Measurements from ENCODE around the gene MYOF. TPM values are rescaled to one million over a fixed set of nuclear protein-coding genes. Genes with fewer than 3 reads are reported as not detected.
A peak's percentile ranks its signal among the peaks of the same experiment; 100 is the strongest.

Gene MYOF
- total and polyA plus RNA-seq, 7 donors: 0.70 to 9.4 (median 4.2) TPM

DNA sequence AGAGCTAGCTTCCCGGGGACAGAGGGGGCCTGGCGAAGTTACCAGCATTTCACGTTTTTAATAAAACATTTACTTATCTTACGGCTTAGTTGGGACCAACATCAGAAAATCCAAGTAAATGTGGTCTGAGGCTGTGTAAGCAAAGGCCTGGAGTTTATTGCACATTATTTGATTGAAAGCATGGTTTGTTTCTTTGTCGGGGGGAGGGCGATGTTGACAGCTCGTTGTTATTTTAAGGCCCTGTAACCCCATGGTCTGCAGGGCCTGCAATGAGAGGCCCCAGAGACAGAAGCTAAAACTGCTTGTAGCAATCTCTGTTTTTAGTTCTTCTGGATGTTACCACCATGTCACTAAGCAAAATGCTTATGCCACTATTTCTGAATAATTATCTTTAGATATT, 88.9 kb downstream of the MYOF start:
- H3K4me1 ChIP-seq: no peaks in the 10 kb centered on the region
- H3K27ac ChIP-seq: no peak overlapping the region
- H3K27me3 ChIP-seq (ENCODE audit: insufficient read depth in 3 of 3, low read length in 2 of 3): no peaks in the 10 kb centered on the region
- TF ChIP-seq, protein P1, sequence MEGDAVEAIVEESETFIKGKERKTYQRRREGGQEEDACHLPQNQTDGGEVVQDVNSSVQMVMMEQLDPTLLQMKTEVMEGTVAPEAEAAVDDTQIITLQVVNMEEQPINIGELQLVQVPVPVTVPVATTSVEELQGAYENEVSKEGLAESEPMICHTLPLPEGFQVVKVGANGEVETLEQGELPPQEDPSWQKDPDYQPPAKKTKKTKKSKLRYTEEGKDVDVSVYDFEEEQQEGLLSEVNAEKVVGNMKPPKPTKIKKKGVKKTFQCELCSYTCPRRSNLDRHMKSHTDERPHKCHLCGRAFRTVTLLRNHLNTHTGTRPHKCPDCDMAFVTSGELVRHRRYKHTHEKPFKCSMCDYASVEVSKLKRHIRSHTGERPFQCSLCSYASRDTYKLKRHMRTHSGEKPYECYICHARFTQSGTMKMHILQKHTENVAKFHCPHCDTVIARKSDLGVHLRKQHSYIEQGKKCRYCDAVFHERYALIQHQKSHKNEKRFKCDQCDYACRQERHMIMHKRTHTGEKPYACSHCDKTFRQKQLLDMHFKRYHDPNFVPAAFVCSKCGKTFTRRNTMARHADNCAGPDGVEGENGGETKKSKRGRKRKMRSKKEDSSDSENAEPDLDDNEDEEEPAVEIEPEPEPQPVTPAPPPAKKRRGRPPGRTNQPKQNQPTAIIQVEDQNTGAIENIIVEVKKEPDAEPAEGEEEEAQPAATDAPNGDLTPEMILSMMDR (IDR thresholded peaks at IDR 0.05): no peak
- 66 to 75% (median 67%) methylated on average over 7 of the region's 7 CpGs for WGBS, 3 donors
- H3K9me3 ChIP-seq: no peaks in the 10 kb centered on the region
- ATAC-seq (no peak), DNase-seq (no peak)
- H3K4me3 ChIP-seq: no peak overlapping the region
- intact Hi-C loops (cut with DNase I): no loop called here
- H3K36me3 ChIP-seq (ENCODE audit: insufficient read depth in 1 of 2, low read depth in 1 of 2): no peaks in the 10 kb centered on the region

DNA sequence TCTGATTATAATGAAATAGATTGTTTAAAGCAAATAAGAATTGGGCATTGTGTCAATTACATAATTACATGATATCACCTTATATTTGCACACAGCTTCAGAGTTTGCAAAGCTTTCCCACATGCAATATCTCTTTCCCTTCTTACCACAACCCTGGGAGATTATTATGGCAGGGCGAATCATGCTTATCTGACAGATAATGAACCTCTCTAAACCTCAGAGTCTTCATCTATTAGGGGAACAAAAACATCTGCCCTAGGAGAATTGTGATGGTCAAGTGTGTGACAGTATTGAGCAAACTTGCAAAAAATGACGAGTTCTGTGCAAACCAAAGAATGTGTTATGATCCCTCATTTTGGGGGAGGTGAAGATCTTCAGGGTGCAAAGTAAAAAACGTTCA, 90.0 kb downstream of the MYOF start:
- Histone ChIP-seq H3K27me3 (ENCODE audit: insufficient read depth in 3 of 3, low read length in 2 of 3) (no peaks in the 10 kb centered on the region), H3K36me3 (ENCODE audit: insufficient read depth in 1 of 2, low read depth in 1 of 2) (no peaks in the 10 kb centered on the region), H3K4me1 (no peaks in the 10 kb centered on the region), H3K4me3 (no peak overlapping the region), H3K9me3 (no peaks in the 10 kb centered on the region), H3K27ac (no peak overlapping the region)
- intact Hi-C loops (cut with DNase I): no loop called here
- 75 to 77% (median 75%) methylated on average over 3 of the region's 3 CpGs for WGBS, 3 donors
- TF ChIP-seq, protein P1 (IDR thresholded peaks at IDR 0.05): no peak
- no peak for DNase-seq
- ATAC-seq: no peak

DNA sequence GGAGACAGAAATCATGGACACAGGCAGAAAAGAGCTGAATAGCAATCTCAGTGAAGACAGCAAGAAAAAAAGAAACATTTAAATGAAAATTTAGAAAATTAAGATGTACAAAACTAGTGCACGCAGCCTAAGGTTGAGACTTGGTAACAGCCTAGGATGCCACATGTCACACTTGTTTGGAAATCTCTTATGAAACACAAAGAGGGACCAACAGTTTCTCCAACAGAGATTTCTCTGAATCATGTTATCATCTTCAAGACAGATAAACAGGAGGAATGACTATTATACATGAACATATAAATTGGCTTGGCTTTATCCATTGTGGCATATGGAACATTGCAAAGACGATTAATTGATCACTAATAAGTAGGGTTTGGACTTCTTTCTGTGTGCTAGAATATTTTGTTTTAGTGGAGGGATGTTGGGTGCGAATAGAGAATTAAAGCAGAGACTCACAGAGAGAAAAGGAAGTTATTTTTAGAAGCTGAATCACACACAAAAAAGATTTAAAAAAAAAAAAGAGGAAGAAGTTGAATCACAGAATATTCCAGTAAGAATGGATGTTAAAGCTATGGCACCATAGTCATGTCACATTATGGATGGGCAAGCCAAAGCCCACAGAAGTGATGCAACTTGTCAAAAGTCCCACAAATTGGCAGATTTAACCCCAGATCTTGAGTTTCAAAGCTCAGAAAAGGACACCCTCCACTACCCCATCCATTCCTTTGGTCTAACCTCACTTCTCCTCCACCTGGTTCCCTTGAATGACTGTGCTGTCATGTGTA, 91.6 kb downstream of the MYOF start:
- TF ChIP-seq, protein P1 (IDR thresholded peaks at IDR 0.05): no peak
- ATAC-seq (no peak), DNase-seq (no peak)
- WGBS, 3 donors: 85 to 90% (median 90%) methylated on average over 3 of the region's 3 CpGs
- Histone ChIP-seq H3K27me3 (ENCODE audit: insufficient read depth in 3 of 3, low read length in 2 of 3) (no peaks in the 10 kb centered on the region), H3K4me1 (no peaks in the 10 kb centered on the region), H3K4me3 (no peak overlapping the region), H3K9me3 (no peaks in the 10 kb centered on the region), H3K27ac (no peak overlapping the region), H3K36me3 (ENCODE audit: insufficient read depth in 1 of 2, low read depth in 1 of 2) (no peaks in the 10 kb centered on the region)
- intact Hi-C loops (cut with DNase I): no loop called here

DNA sequence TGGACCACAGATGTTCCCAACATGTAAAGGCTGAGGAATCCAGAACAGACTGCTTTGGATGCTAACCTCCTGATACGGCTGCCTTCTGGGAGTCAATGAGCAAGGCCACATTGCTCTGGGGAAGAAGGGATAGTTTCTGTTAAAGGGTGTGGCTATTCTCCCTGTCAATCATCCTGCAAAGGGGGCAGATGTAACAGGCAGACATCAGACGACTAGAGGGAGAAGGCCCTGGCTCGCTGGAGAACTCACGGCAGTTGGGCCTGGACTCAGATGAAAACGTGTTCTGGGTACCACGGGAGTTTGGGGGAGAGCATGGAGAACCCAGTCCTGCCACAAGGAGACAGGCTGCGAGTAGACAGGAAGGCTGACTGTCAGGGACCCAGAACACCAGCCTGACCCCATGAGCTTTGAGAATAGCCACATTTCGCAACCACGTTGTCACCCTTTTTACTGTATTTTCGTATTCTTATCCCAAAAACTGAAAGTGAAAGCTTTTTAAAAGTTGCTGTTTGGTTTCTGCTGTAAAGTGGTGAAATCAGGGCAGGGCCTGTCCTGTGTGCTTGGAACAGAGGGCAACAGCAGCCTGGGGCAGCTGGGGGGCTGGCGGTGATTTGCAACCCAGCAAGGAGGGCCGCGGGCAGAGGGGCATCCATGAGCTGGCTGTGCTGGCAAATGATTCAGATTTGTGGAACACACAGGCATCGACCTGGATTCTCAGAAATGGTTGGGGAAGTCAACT, 95.3 kb downstream of the MYOF start:
- intact Hi-C loops (cut with DNase I): no loop called here
- TF ChIP-seq, protein P1 (IDR thresholded peaks at IDR 0.05): no peak
- no peaks in the 10 kb centered on the region for H3K27me3 ChIP-seq (ENCODE audit: insufficient read depth in 3 of 3, low read length in 2 of 3)
- H3K36me3 ChIP-seq (ENCODE audit: insufficient read depth in 1 of 2, low read depth in 1 of 2): no peaks in the 10 kb centered on the region
- WGBS, 3 donors: 71 to 80% (median 77%) methylated on average over 14 of the region's 14 CpGs
- H3K27ac ChIP-seq: peak overlapping the region; percentile 23
- no peaks in the 10 kb centered on the region for H3K4me1 ChIP-seq
- DNase-seq (peak; percentile 17 to 52), ATAC-seq (peak in 1 of 4 donors; percentile 27)
- H3K9me3 ChIP-seq: no peaks in the 10 kb centered on the region
- H3K4me3 ChIP-seq: no peak overlapping the region

All from psoas muscle (tissue), 8 donors.